ENCODE results near the gene PACSIN2. TPM values are rescaled to one million over a fixed set of nuclear protein-coding genes. Genes with fewer than 3 reads are reported as not detected.

PACSIN2 gene
- total RNA-seq, 3 donors from 2014 or later (not counting 1 experiment from before 2014, with no cell fraction given): 37.1 to 48.5 (median 47.6) TPM

DNA sequence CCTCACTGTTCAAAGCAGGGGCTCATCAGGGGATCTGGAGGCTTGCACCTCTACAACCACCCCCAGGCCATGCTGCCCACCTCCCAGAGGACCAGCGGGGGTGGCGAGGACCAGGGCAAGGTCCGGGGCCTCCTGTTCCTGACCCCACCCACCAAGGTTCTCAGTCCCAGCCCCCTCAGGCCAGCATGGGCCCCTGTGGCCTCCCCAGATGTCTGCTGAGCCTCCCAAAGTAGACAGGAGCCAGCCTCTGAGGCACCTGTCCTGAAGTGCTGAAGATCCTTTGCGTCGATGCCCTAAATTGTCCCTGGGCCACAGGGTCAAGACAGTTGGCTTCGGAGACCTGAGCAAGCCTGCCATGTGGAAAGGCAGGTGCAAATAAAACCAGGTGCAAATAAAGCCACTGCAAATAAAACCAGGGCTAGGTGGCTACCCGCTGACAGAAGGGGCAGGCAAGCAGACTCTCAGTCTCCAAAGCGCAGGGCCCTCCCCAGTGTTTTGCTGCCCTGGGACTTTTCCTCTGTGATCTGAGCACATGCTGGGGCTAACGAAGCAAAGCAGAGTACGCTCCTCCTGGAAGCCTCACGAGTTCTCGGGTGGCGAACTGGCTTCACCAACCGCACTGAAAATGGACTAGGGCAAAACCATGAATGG lies 135.5 kb downstream of the PACSIN2 start:
- Histone ChIP-seq H3K27me3 (ENCODE audit: control insufficient read depth, insufficient read depth, low read length) (no peaks in the 10 kb centered on the region), H3K4me1 (ENCODE audit: control insufficient read depth, insufficient read depth, low read length) (no peaks in the 10 kb centered on the region), H3K36me3 (ENCODE audit: control insufficient read depth, insufficient read depth, low read length) (peaks cover 78% of the 10 kb centered on the region), H3K27ac (ENCODE audit: low read length) (no peak overlapping the region), H3K9me3 (ENCODE audit: control insufficient read depth, insufficient read depth, low read length) (no peaks in the 10 kb centered on the region), H3K4me3 (ENCODE audit: low read length) (no peak overlapping the region)
- TF ChIP-seq CTCF (IDR thresholded peaks at IDR 0.05): no peak
- Mint-ChIP-seq H3K27me3 (ENCODE audit: low read depth in 2 of 2) (no peaks in the 10 kb centered on the region), H3K36me3 (no peaks in the 10 kb centered on the region), H3K9me3 (no peaks in the 10 kb centered on the region), H3K4me1 (no peaks in the 10 kb centered on the region), H3K4me3 (no peak overlapping the region), H3K27ac (no peak overlapping the region)
- DNase-seq: no peak
- intact Hi-C loops (cut with micrococcal nuclease): no loop called here
- ATAC-seq: no peak
- 93% methylated on average over 14 of the region's 14 CpGs for WGBS (ENCODE audit: insufficient coverage)

DNA sequence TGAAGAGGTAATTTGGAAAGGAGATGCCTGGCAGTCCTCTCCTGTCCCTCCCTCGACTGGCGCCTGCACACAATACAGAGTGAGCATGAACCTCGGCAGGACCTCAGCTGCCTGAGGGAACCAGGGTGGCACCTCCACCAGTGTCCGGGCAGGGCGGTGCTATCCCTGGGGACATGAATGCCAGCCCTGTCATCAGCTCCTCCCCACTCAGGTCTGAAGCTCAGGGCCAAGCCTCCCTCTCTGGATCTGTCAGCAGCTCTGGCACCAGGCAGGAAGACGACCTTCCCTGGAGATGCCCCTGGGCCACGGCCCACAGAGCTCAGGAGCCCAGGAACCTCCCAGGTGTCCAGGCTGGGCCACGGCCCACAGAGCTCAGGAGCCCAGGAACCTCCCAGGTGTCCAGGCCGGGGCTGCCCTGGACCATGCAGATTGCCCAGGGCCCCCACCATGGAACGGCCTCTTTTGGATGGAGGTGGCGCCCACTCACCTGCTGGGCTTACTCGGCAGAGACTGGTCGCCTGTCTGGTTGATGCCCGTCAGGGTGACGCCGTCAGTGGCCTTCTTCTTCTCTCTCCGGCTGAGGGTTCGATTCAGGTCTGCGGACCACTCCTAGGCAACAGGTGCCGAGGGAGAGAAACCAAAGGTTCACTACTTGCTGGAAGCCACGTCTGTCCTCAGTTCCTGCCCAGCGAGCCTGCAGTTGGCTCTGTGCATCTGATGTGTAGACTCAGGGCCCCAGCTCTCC lies 136.2 kb downstream of the PACSIN2 start:
- no peak overlapping the region for H3K27ac Mint-ChIP-seq
- Histone ChIP-seq H3K36me3 (ENCODE audit: control insufficient read depth, insufficient read depth, low read length) (peaks cover 76% of the 10 kb centered on the region), H3K9me3 (ENCODE audit: control insufficient read depth, insufficient read depth, low read length) (no peaks in the 10 kb centered on the region), H3K27me3 (ENCODE audit: control insufficient read depth, insufficient read depth, low read length) (no peaks in the 10 kb centered on the region), H3K4me3 (ENCODE audit: low read length) (no peak overlapping the region), H3K4me1 (ENCODE audit: control insufficient read depth, insufficient read depth, low read length) (no peaks in the 10 kb centered on the region), H3K27ac (ENCODE audit: low read length) (no peak overlapping the region)
- WGBS (ENCODE audit: insufficient coverage): 94% methylated on average over 22 of the region's 22 CpGs
- no peaks in the 10 kb centered on the region for H3K9me3 Mint-ChIP-seq
- no peak for TF ChIP-seq CTCF (IDR thresholded peaks at IDR 0.05)
- no peaks in the 10 kb centered on the region for H3K4me1 Mint-ChIP-seq
- no peak for ATAC-seq
- no peaks in the 10 kb centered on the region for H3K27me3 Mint-ChIP-seq (ENCODE audit: low read depth in 2 of 2)
- intact Hi-C loops (cut with micrococcal nuclease): no loop called here
- no peak overlapping the region for H3K4me3 Mint-ChIP-seq
- DNase-seq: no peak
- H3K36me3 Mint-ChIP-seq: no peaks in the 10 kb centered on the region

GRCh38 chr22:42877597-42878340 lies 137.2 kb downstream of the PACSIN2 start:
- Histone ChIP-seq H3K27ac (ENCODE audit: low read length) (no peak overlapping the region), H3K4me1 (ENCODE audit: control insufficient read depth, insufficient read depth, low read length) (no peaks in the 10 kb centered on the region), H3K36me3 (ENCODE audit: control insufficient read depth, insufficient read depth, low read length) (peaks cover 70% of the 10 kb centered on the region), H3K27me3 (ENCODE audit: control insufficient read depth, insufficient read depth, low read length) (no peaks in the 10 kb centered on the region), H3K4me3 (ENCODE audit: low read length) (no peak overlapping the region), H3K9me3 (ENCODE audit: control insufficient read depth, insufficient read depth, low read length) (no peaks in the 10 kb centered on the region)
- intact Hi-C loops (cut with micrococcal nuclease): no loop called here
- DNase-seq (no peak), ATAC-seq (no peak)
- TF ChIP-seq CTCF (IDR thresholded peaks at IDR 0.05): no peak
- Mint-ChIP-seq H3K4me1 (peaks cover 0 to 4% of the 10 kb centered on the region in 2 donors), H3K36me3 (no peaks in the 10 kb centered on the region), H3K9me3 (no peaks in the 10 kb centered on the region), H3K27me3 (ENCODE audit: low read depth in 2 of 2) (no peaks in the 10 kb centered on the region), H3K4me3 (no peak overlapping the region), H3K27ac (no peak overlapping the region)
- 93% methylated on average over 12 of the region's 12 CpGs for WGBS (ENCODE audit: insufficient coverage)

Data from natural killer cell (primary cell).